NCI-H748 (cell line): ENCODE measurements around the gene ZBTB1.
"Not testable (repeated sequence)": the region's sequence is repeated elsewhere in the genome, so short reads cannot be mapped to it uniquely, and the experiment has no call there.

Experiments
- DNase-seq: peaks from one replicate; lab custom pipeline; 2025; ENCODE audit not compliant: unreplicated experiment; lab: John Stamatoyannopoulos, UW

Gene ZBTB1

GRCh38 chr14:64563696-64564095 is 59.1 kb downstream of the ZBTB1 start:
- DNase-seq, result no peak

GRCh38 chr14:64566651-64567122 is 62.1 kb downstream of the ZBTB1 start:
- no peak for DNase-seq

GRCh38 chr14:64569138-64569631 is 64.6 kb downstream of the ZBTB1 start:
- DNase-seq, result no peak

GRCh38 chr14:64569646-64570045 is 65.1 kb downstream of the ZBTB1 start:
- not testable (repeated sequence) for DNase-seq

- DNase-seq, result no peak
Measured at GRCh38 chr14:64572386-64573104, 68.0 kb downstream of the ZBTB1 start.

GRCh38 chr14:64573109-64573508 is 68.5 kb downstream of the ZBTB1 start:
- no peak for DNase-seq
